H7 (cell line): Measurements from ENCODE around the gene COLEC11. TPM values are rescaled to one million over a fixed set of nuclear protein-coding genes. Genes with fewer than 3 reads are reported as not detected.
A peak's percentile ranks its signal among the peaks of the same experiment; 100 is the strongest.
"Not testable (repeated sequence)": the region's sequence is repeated elsewhere in the genome, so short reads cannot be mapped to it uniquely, and the experiment has no call there.

Source experiments
- DNase-seq: peaks from one replicate; pipeline ENCODE4 v3.0.0; 2012
- H3K27me3 ChIP-seq: 2 replicates; pipeline ENCODE4 v1.6.0; 2011; ENCODE audit warnings: mild to moderate bottlenecking, low read length; ENCODE audit not compliant: control insufficient read depth, insufficient read depth
- H3K36me3 ChIP-seq: replicated peaks from 2 replicates; pipeline ENCODE4 v1.5.1; 2011; ENCODE audit warnings: low read length; ENCODE audit not compliant: control insufficient read depth, insufficient read depth
- H3K4me3 ChIP-seq: 2 replicates; pipeline ENCODE4 v1.5.1; 2011; ENCODE audit warnings: low read depth, mild to moderate bottlenecking, control low read depth, low read length, moderate library complexity; ENCODE audit not compliant: insufficient read depth
- total RNA-seq: library from RNA; depleted of rRNA; stranded (reverse); fragments of >200 nt; shearing (Covaris generic); gene quantifications from 2 replicates; pipeline ENCODE4 v1.2.3, GENCODE V29; 2014

The COLEC11 gene
- total RNA-seq, 1 experiment from 2014 or later: not detected

- Histone ChIP-seq H3K27me3 (no peaks in the 10 kb centered on the region), H3K4me3 (no peak overlapping the region), H3K36me3 (no peaks in the 10 kb centered on the region)
- DNase-seq: no peak
Observed at GRCh38 chr2:3619033-3619432, 24.1 kb downstream of the COLEC11 start.

- DNase-seq, H3K36me3 ChIP-seq, H3K27me3 ChIP-seq, H3K4me3 ChIP-seq: not testable (repeated sequence)
Observed at GRCh38 chr2:3619661-3620060, 24.7 kb downstream of the COLEC11 start.

- Histone ChIP-seq H3K27me3 (no peaks in the 10 kb centered on the region), H3K4me3 (no peak overlapping the region), H3K36me3 (no peaks in the 10 kb centered on the region)
- no peak for DNase-seq
Observed at GRCh38 chr2:3620834-3621233, 25.9 kb downstream of the COLEC11 start.

- Histone ChIP-seq H3K4me3 (no peak overlapping the region), H3K27me3 (no peaks in the 10 kb centered on the region), H3K36me3 (no peaks in the 10 kb centered on the region)
- DNase-seq: no peak
Observed at GRCh38 chr2:3622967-3623366, 28.1 kb downstream of the COLEC11 start.

- no peaks in the 10 kb centered on the region for H3K27me3 ChIP-seq
- no peaks in the 10 kb centered on the region for H3K36me3 ChIP-seq
- no peak overlapping the region for H3K4me3 ChIP-seq
- no peak for DNase-seq
Observed at GRCh38 chr2:3624059-3624794, 29.3 kb downstream of the COLEC11 start.

GRCh38 chr2:3625186-3625585 is 30.3 kb downstream of the COLEC11 start:
- DNase-seq: peak; percentile 28
- Histone ChIP-seq H3K36me3 (no peaks in the 10 kb centered on the region), H3K4me3 (no peak overlapping the region), H3K27me3 (no peaks in the 10 kb centered on the region)

GRCh38 chr2:3626118-3626811 is 31.4 kb downstream of the COLEC11 start:
- no peaks in the 10 kb centered on the region for H3K27me3 ChIP-seq
- H3K36me3 ChIP-seq: no peaks in the 10 kb centered on the region
- no peak overlapping the region for H3K4me3 ChIP-seq
- peak; percentile 32 for DNase-seq

- DNase-seq: peak; percentile 60
- no peak overlapping the region for H3K4me3 ChIP-seq
- H3K27me3 ChIP-seq: no peaks in the 10 kb centered on the region
- no peaks in the 10 kb centered on the region for H3K36me3 ChIP-seq
Observed at GRCh38 chr2:3626812-3627499, 32.0 kb downstream of the COLEC11 start.

- H3K4me3 ChIP-seq: no peak overlapping the region
- H3K27me3 ChIP-seq: no peaks in the 10 kb centered on the region
- DNase-seq: peak; percentile 31
- H3K36me3 ChIP-seq: no peaks in the 10 kb centered on the region
Observed at GRCh38 chr2:3627500-3628100, 32.7 kb downstream of the COLEC11 start.

- DNase-seq: peak; percentile 57
- no peaks in the 10 kb centered on the region for H3K36me3 ChIP-seq
- H3K4me3 ChIP-seq: no peak overlapping the region
- no peaks in the 10 kb centered on the region for H3K27me3 ChIP-seq
Observed at GRCh38 chr2:3628241-3628679, 33.3 kb downstream of the COLEC11 start.

GRCh38 chr2:3628800-3629199 is 33.9 kb downstream of the COLEC11 start:
- no peaks in the 10 kb centered on the region for H3K36me3 ChIP-seq
- no peak overlapping the region for H3K4me3 ChIP-seq
- DNase-seq: peak; percentile 92

GRCh38 chr2:3630631-3631030 is 35.7 kb downstream of the COLEC11 start:
- Histone ChIP-seq H3K4me3 (no peak overlapping the region), H3K36me3 (no peaks in the 10 kb centered on the region), H3K27me3 (no peaks in the 10 kb centered on the region)
- DNase-seq: no peak

More at GRCh38 chr2:3628800-3629199, 33.9 kb downstream of the COLEC11 start:
- H3K27me3 ChIP-seq: no peaks in the 10 kb centered on the region

GRCh38 chr2:3631161-3631850 is 36.4 kb downstream of the COLEC11 start:
- peak; percentile 45 for DNase-seq
- H3K4me3 ChIP-seq: no peak overlapping the region
- no peaks in the 10 kb centered on the region for H3K36me3 ChIP-seq
- no peaks in the 10 kb centered on the region for H3K27me3 ChIP-seq
